Measurements from ENCODE around the gene F8. TPM values are rescaled to one million over a fixed set of nuclear protein-coding genes. Genes with fewer than 3 reads are reported as not detected.

F8 gene
- 5.9 TPM for total RNA-seq

GRCh38 chrX:155022585-155022984 is at the start of gene F8:
Gene F8 (minus strand): TSS chrX:155022723. CDS start chrX:155022552, 171 bp downstream.

GRCh38 chrX:155070975-155071693 is 48.6 kb upstream of the F8 start, which contains the start of the genes BRCC3, CMC4 and MTCP1:
Gene BRCC3 (plus strand): TSS chrX:155071508. CDS start chrX:155071528, 20 bp downstream.
Gene CMC4 (minus strand): TSS chrX:155071136. CDS start chrX:155064023, 7,113 bp downstream.
Gene MTCP1 (minus strand): TSS chrX:155071136. CDS start chrX:155066010, 5,126 bp downstream.

GRCh38 chrX:155026727-155027508 is 4.4 kb upstream of the F8 start, which contains the start of gene FUNDC2:
Gene FUNDC2 (plus strand): TSS chrX:155026844. CDS start chrX:155026939, 95 bp downstream.

GRCh38 chrX:154886069-154886788 is 136.3 kb downstream of the F8 start, which contains the start of gene F8A1:
Gene F8A1 (plus strand): TSS chrX:154886355. CDS start chrX:154886375, 20 bp downstream.

GRCh38 chrX:154834562-154834961 is 188.0 kb downstream of the F8 start, which contains the start of gene SMIM9:
Gene SMIM9 (minus strand): TSS chrX:154834662. CDS start chrX:154830856, 3,806 bp downstream.

GRCh38 chrX:154804957-154805695 is 217.4 kb downstream of the F8 start, which contains the start of gene MPP1:
Gene MPP1 (minus strand): TSS chrX:154805485. CDS start chrX:154805373, 112 bp downstream.

Other genes with a start within 250 kb of the F8 start
- gene MPP1, start 217.2 kb downstream of the F8 start, total RNA-seq: 22.2 TPM
- gene SMIM9, start 188.1 kb downstream of the F8 start, total RNA-seq: not detected
- 3.1 TPM for gene F8A1, start 136.4 kb downstream of the F8 start, total RNA-seq
- 41.6 TPM for gene FUNDC2, start 4.1 kb upstream of the F8 start, total RNA-seq
- gene CMC4, start 48.4 kb upstream of the F8 start, total RNA-seq: 11.6 TPM
- gene MTCP1, start 48.4 kb upstream of the F8 start, total RNA-seq: 0.66 TPM
- gene BRCC3, start 48.8 kb upstream of the F8 start, total RNA-seq: 18.5 TPM
- gene VBP1, start 193.7 kb upstream of the F8 start, total RNA-seq: 82.9 TPM
- 12.3 TPM for gene RAB39B, start 241.8 kb upstream of the F8 start, total RNA-seq

Measured in camera-type eye (tissue), 1 donor.